ENCODE results near the gene POLK. TPM values are rescaled to one million over a fixed set of nuclear protein-coding genes. Genes with fewer than 3 reads are reported as not detected.

Gene POLK
- total and polyA plus RNA-seq, 2 of the 13 experiments (the other 11 are each of a cell fraction or from before 2014, with no cell fraction given) = 8.6 to 11.7 TPM

- TF ChIP-seq PAXIP1 (CRISPR knock-in tag; conservative IDR thresholded peaks at IDR 0.05) (0 out of 2 replicates have a peak, but pooled peaks have one; percentile 34), SNAI1 (CRISPR knock-in tag; IDR thresholded peaks at IDR 0.05; ENCODE audit: borderline replicate concordance) (no peak)
Measured at GRCh38 chr5:75620184-75620959, 108.7 kb downstream of the POLK start (continued).

GRCh38 chr5:75622564-75622963, 110.9 kb downstream of the POLK start:
- in situ Hi-C loops (cut with HindIII; ENCODE audit: extremely low pct_ligation_motif_present, low pct_unique_long_range_greater_than_20kb) = no loop called here
- no peak for ATAC-seq
- no peaks in the 10 kb centered on the region for H3K79me2 ChIP-seq (ENCODE audit: insufficient read depth, low read length)
- ChIA-PET POLR2A (no interaction called here), CTCF (ENCODE audit: low intra/inter-chr PET ratio, low total read pairs) (no interaction called here)
- no peak overlapping the region for H3K4me3 ChIP-seq (replicated peaks in 1 of 3; ENCODE audit: insufficient read depth in 1 of 3, low read depth in 2 of 3, low read length in 3 of 3)
- no peak overlapping the region for H3K9ac ChIP-seq (ENCODE audit: insufficient read depth, low read depth, low read length)
- H4K20me1 ChIP-seq (ENCODE audit: insufficient read depth, low read length) = no peaks in the 10 kb centered on the region
- no peaks in the 10 kb centered on the region for H3K9me3 ChIP-seq (ENCODE audit: low read length)
- FAIRE-seq = no peak
- no peaks in the 10 kb centered on the region for H3K36me3 ChIP-seq (replicated peaks in 1 of 2; ENCODE audit: control insufficient read depth in 1 of 2, insufficient read depth in 2 of 2, low read length in 2 of 2)
- no peak overlapping the region for H3K27ac ChIP-seq (ENCODE audit: extremely low read length, insufficient read depth, low read length)
- 34% methylated on average over 4 of the region's 4 CpGs for WGBS (ENCODE audit: low lambda C conversion rate)
- no peaks in the 10 kb centered on the region for H3K27me3 ChIP-seq (ENCODE audit: control insufficient read depth in 1 of 2, insufficient read depth in 2 of 2, low read length in 2 of 2)
- TF ChIP-seq CEBPG (CRISPR knock-in tag; IDR thresholded peaks at IDR 0.05) (peak; percentile 24; the same call in 1 of the 2 replicates), TAF1 (CRISPR knock-in tag; IDR thresholded peaks at IDR 0.05) (no peak), CEBPB (IDR thresholded peaks at IDR 0.05; ENCODE audit: borderline replicate concordance, low read depth, low read length) (peak; percentile 57), NR1H2 (CRISPR knock-in tag; IDR thresholded peaks at IDR 0.05; ENCODE audit: borderline replicate concordance, low read depth) (no peak), CCDC6 (CRISPR knock-in tag; IDR thresholded peaks at IDR 0.05) (no peak), HIC2 (CRISPR knock-in tag; IDR thresholded peaks at IDR 0.05; ENCODE audit: low read depth) (no peak), ZNF615 (CRISPR knock-in tag; IDR thresholded peaks at IDR 0.05; ENCODE audit: borderline replicate concordance) (no peak), SATB2 (CRISPR knock-in tag; IDR thresholded peaks at IDR 0.05) (no peak), MIER2 (CRISPR knock-in tag; IDR thresholded peaks at IDR 0.05) (no peak), ZNF20 (CRISPR knock-in tag; IDR thresholded peaks at IDR 0.05) (no peak), ZBTB43 (CRISPR knock-in tag; conservative IDR thresholded peaks at IDR 0.05) (no peak)
- no peak for DNase-seq (ENCODE audit: low spot score)
- H3K4me2 ChIP-seq (ENCODE audit: low read depth, low read length) = no peak overlapping the region
- intact Hi-C loops (cut with micrococcal nuclease; ENCODE audit: unreplicated experiment) = no loop called here
- no TSS peak for BruUV-seq (replicated peaks)
- H2AFZ ChIP-seq (ENCODE audit: low read length) = no peak overlapping the region
- peaks cover 36% of the 10 kb centered on the region for H3K4me1 ChIP-seq (ENCODE audit: insufficient read depth, low read length)
